Stimulated activated naive CD8-positive, alpha-beta T cell treated with anti-CD3 and anti-CD28 coated beads, Interleukin-15, Interleukin-2, amounts not matched to agents 100 ng/mL and 50 ng/mL, for 24 hours (primary cell): ENCODE results near the gene SIGLECL1.

Experiments used
- H3K27ac Mint-ChIP-seq: one replicate; pipeline ENCODE4 v1.8.0; 2021; ENCODE audit warnings: mild to moderate bottlenecking, mixed read lengths
- H3K27me3 Mint-ChIP-seq: one replicate; pipeline ENCODE4 v1.8.0; 2021; ENCODE audit warnings: mixed read lengths
- H3K36me3 Mint-ChIP-seq: one replicate; pipeline ENCODE4 v1.8.0; 2021; ENCODE audit warnings: low read depth, mixed read lengths
- H3K4me1 Mint-ChIP-seq: one replicate; pipeline ENCODE4 v1.8.0; 2021; ENCODE audit warnings: low read depth, mixed read lengths
- H3K4me3 Mint-ChIP-seq: one replicate; pipeline ENCODE4 v1.8.0; 2021; ENCODE audit warnings: mild to moderate bottlenecking, mixed read lengths
- H3K9me3 Mint-ChIP-seq: one replicate; pipeline ENCODE4 v1.8.0; 2021; ENCODE audit warnings: mixed read lengths

The SIGLECL1 gene

DNA sequence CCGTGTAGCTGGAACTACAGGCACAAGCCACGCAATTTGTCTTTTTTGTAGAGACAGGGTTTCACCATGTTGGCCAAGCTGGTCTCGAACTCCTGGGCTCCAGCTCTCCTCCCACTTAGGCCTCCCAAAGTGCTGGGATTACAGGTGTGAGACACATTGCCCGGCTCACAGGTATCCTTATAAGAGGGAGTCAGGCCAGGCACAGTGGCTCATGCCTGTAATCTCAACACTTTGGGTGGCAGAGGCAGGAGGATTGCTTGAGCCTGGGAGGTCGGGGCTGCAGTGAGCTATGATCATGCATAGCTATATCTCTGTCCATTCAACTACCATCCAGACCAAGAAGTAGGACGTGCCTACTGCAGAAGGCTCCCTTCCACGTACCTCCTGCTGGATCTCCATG, 50.4 kb downstream of the SIGLECL1 start:
- Mint-ChIP-seq H3K4me3 (no peak overlapping the region), H3K27me3 (peaks cover 25% of the 10 kb centered on the region), H3K27ac (no peak overlapping the region), H3K4me1 (no peaks in the 10 kb centered on the region), H3K36me3 (no peaks in the 10 kb centered on the region), H3K9me3 (peaks cover 22% of the 10 kb centered on the region)

DNA sequence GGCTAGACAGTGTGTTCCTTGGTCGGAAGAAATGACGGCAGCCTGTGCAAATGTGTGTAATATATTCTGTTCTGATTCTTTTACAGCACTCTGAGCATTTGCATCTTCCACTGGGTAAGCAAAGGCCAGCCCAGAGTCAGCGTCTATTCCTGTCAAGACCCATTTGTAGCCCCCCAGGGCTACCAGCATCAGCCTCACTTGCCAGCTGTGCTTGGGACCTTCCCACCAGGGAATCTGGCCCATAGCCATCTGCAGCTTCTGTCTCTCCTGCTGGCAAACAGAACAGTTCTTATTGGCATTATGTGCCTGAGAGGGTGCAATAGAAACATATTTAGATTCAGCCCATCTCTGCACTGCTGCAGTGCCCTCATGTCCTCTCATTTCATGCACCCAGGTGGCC, 54.6 kb downstream of the SIGLECL1 start:
- H3K36me3 Mint-ChIP-seq, result no peaks in the 10 kb centered on the region
- H3K4me1 Mint-ChIP-seq, result no peaks in the 10 kb centered on the region
- no peak overlapping the region for H3K4me3 Mint-ChIP-seq
- H3K9me3 Mint-ChIP-seq, result peaks cover 32% of the 10 kb centered on the region
- no peak overlapping the region for H3K27ac Mint-ChIP-seq
- peaks cover 59% of the 10 kb centered on the region for H3K27me3 Mint-ChIP-seq

DNA sequence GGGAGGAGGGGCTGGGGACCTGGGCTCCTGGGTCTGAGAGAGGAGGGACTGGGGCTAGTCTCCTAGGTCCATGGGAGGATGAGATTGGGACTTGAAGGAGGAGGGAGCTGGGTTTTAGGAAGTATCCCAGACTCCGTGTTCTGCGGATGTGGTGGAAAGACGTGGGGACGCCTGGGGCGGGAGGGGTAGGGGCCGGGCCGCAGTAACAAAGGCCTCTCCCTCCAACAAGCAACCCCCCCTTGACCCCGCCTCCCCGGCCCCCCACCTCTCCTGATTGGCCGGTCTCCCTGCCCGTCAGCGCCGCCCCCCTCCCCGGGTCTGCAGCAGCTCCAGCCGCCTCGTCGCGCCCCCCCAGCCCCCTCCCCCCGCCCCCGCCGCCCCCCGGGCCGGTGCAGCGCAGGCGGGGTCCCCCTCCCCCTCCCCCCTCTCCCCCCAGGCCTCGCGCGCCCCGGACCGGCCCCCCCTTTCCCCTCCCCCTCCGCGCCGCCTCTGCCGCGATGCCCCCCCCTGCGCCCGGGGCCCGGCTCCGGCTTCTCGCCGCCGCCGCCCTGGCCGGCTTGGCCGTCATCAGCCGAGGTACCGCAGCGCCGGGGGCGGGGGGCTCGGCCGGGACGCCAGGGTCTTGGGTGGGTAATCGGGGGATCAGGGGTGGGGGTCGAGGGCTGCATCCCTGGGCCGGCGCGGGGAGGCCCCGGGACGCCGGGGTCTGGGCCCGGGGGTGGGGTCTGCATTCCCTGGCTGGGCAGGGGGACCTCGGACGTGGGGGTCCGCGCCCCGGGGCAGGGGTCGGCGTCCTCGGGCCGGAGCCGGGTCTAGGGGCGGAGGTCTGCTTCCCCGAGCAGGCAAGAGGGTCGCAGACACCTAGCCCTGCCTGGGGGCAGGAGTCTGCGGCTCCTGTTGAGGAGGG, 60.7 kb downstream of the SIGLECL1 start, which contains the start of gene IGLON5:
IGLON5 (plus strand) TSS at position 294 of the 907 bp plus-strand sequence; CDS start at position 498, 204 bp downstream.
- Mint-ChIP-seq H3K4me1 (peaks cover 4% of the 10 kb centered on the region), H3K27me3 (peaks cover 60% of the 10 kb centered on the region), H3K27ac (no peak within 1 kb of the TSS), H3K36me3 (no peaks in the 10 kb centered on the region), H3K4me3 (no peak within 1 kb of the TSS), H3K9me3 (peaks cover 13% of the 10 kb centered on the region)

DNA sequence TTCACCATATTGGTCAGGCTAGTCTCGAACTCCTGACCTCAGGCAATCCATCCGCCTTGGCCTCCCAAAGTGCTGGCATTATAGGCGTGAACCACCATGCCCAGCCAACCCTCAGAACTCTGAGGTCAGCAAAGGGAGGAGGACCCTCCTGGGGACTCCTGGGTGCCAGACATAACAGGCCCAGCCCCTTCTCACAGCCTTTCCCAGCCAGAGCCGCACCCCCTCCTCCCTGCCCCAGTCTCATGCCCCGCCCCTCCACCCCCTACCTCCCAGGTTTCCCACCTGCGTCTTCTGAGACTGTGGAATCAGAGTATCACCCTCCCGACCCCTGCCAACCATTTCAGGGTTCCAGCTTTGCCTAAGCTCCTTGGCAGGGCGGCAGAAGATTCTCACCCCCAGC, 65.8 kb downstream of the SIGLECL1 start:
- H3K4me3 Mint-ChIP-seq, result no peak overlapping the region
- H3K36me3 Mint-ChIP-seq, result no peaks in the 10 kb centered on the region
- no peak overlapping the region for H3K27ac Mint-ChIP-seq
- peaks cover 4% of the 10 kb centered on the region for H3K9me3 Mint-ChIP-seq
- peaks cover 4% of the 10 kb centered on the region for H3K4me1 Mint-ChIP-seq
- H3K27me3 Mint-ChIP-seq, result peaks cover 31% of the 10 kb centered on the region

DNA sequence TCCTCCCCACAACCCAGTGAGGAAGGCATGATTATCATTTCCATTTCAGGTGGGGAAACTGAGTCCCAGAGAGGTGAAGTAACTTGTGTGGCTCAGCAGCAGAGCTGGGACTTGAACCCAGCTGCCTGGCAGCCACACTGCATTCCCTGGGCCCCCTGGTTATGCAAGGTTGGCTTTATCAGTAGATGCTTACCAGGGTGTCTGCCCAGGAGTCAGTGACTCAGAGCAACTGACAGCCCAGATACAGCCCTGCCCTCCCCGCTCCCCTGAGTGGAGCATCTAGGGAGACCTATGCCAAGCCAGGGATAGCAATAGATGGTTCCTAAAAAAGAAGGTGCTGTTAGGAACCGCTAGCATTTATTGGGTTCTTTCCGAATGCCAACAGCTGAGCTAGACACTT, 66.5 kb downstream of the SIGLECL1 start:
- Mint-ChIP-seq H3K36me3 (no peaks in the 10 kb centered on the region), H3K4me1 (peaks cover 2% of the 10 kb centered on the region), H3K4me3 (no peak overlapping the region), H3K27ac (no peak overlapping the region), H3K27me3 (peaks cover 28% of the 10 kb centered on the region), H3K9me3 (peaks cover 4% of the 10 kb centered on the region)

DNA sequence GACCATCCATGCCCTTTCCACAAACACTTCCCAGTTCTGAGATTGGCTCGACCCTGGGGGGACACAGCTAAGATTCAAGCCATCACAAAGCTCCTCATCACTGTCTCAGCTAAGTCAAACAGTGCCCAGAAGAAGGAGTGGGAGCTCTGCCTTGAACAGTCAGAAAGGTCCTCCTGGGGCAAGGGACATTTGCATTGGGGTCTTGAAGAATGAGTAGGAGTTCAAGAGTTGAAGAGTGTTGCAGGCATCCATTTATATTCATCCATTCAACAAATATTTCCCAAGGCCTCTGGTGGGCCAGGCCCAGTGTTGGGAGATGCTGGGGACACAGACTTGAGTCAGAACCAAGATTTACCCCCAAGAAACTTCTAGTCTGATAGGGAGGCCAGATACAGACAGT, 67.1 kb downstream of the SIGLECL1 start:
- H3K4me3 Mint-ChIP-seq, result no peak overlapping the region
- H3K27me3 Mint-ChIP-seq, result peaks cover 25% of the 10 kb centered on the region
- H3K27ac Mint-ChIP-seq, result no peak overlapping the region
- H3K4me1 Mint-ChIP-seq, result no peaks in the 10 kb centered on the region
- no peaks in the 10 kb centered on the region for H3K36me3 Mint-ChIP-seq
- H3K9me3 Mint-ChIP-seq, result peaks cover 4% of the 10 kb centered on the region
